ENCODE measurements around the gene RABL2B.
"Not testable (repeated sequence)": the region's sequence is repeated elsewhere in the genome, so short reads cannot be mapped to it uniquely, and the experiment has no call there.

RABL2B gene

GRCh38 chr22:50756949-50757491, 26.4 kb downstream of the RABL2B start:
- H3K27ac ChIP-seq (ENCODE audit: low read length), result not testable (repeated sequence)

DNA sequence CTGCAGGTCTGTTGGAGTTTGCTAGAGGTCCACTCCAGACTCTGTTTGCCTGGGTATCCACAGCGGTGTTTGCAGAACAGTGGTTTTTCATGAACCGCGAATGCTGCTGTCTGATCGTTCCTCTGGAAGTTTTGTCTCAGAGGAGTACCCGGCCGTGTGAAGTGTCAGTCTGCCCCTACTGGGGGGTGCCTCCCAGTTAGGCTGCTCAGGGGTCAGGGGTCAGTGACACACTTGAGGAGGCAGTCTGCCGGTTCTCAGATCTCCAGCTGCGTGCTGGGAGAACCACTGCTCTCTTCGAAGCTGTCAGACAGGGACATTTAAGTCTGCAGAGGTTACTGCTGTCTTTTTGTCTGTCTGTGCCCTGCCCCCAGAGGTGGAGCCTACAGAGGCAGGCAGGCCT, 27.0 kb downstream of the RABL2B start:
- not testable (repeated sequence) for H3K27ac ChIP-seq (ENCODE audit: low read length); H3K27me3 ChIP-seq (ENCODE audit: low read depth, low read length); H3K36me3 ChIP-seq (ENCODE audit: control insufficient read depth in 1 of 2, insufficient read depth in 2 of 2, low read length in 2 of 2); H3K4me1 ChIP-seq (ENCODE audit: control insufficient read depth in 1 of 2, insufficient read depth in 2 of 2, low read length in 2 of 2); H3K9me3 ChIP-seq (ENCODE audit: control insufficient read depth in 1 of 2, low read length in 2 of 2)
- H3K4me3 ChIP-seq (ENCODE audit: low read depth in 1 of 2, low read length in 2 of 2), result peak overlapping the region in 1 of 2 donors; percentile 59

More at GRCh38 chr22:50756949-50757491, 26.4 kb downstream of the RABL2B start:
- H3K9me3 ChIP-seq (ENCODE audit: control insufficient read depth in 1 of 2, low read length in 2 of 2); H3K4me1 ChIP-seq (ENCODE audit: control insufficient read depth in 1 of 2, insufficient read depth in 2 of 2, low read length in 2 of 2); H3K36me3 ChIP-seq (ENCODE audit: control insufficient read depth in 1 of 2, insufficient read depth in 2 of 2, low read length in 2 of 2); H3K27me3 ChIP-seq (ENCODE audit: low read depth, low read length): not testable (repeated sequence)
- H3K4me3 ChIP-seq (ENCODE audit: low read depth in 1 of 2, low read length in 2 of 2), result peak overlapping the region; percentile 44 to 59

DNA sequence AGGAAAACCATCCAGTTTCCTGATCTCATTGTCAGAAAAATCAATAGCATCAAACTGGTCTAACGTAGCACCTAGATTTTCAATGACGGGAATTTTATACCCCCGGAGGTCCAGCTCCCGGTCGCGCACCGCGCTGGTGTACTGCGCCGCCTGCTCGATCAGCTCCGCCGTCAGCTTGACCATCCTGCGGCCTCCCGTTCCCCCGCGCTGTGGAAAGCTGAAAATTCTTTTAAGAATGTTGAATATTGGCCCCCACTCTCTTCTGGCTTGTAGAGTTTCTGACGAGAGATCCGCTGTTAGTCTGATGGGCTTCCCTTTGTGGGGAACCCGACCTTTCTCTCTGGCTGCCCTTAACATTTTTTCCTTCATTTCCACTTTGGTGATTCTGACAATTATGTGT, 28.2 kb downstream of the RABL2B start:
- not testable (repeated sequence) for H3K4me1 ChIP-seq (ENCODE audit: control insufficient read depth in 1 of 2, insufficient read depth in 2 of 2, low read length in 2 of 2); H3K36me3 ChIP-seq (ENCODE audit: control insufficient read depth in 1 of 2, insufficient read depth in 2 of 2, low read length in 2 of 2); H3K4me3 ChIP-seq (ENCODE audit: low read depth in 1 of 2, low read length in 2 of 2); H3K27ac ChIP-seq (ENCODE audit: low read length); H3K9me3 ChIP-seq (ENCODE audit: control insufficient read depth in 1 of 2, low read length in 2 of 2); H3K27me3 ChIP-seq (ENCODE audit: low read depth, low read length)

- H3K4me1 ChIP-seq (ENCODE audit: control insufficient read depth in 1 of 2, insufficient read depth in 2 of 2, low read length in 2 of 2), result not testable (repeated sequence)
These were observed 33.9 kb downstream of the RABL2B start for GRCh38 chr22:50749302-50750074.

GRCh38 chr22:50748630-50749029, 34.8 kb downstream of the RABL2B start:
- not testable (repeated sequence) for H3K27me3 ChIP-seq (ENCODE audit: low read depth, low read length); H3K4me3 ChIP-seq (ENCODE audit: low read depth in 1 of 2, low read length in 2 of 2); H3K27ac ChIP-seq (ENCODE audit: low read length); H3K36me3 ChIP-seq (ENCODE audit: control insufficient read depth in 1 of 2, insufficient read depth in 2 of 2, low read length in 2 of 2); H3K4me1 ChIP-seq (ENCODE audit: control insufficient read depth in 1 of 2, insufficient read depth in 2 of 2, low read length in 2 of 2); H3K9me3 ChIP-seq (ENCODE audit: control insufficient read depth in 1 of 2, low read length in 2 of 2)

More at GRCh38 chr22:50749302-50750074, 33.9 kb downstream of the RABL2B start:
- H3K27ac ChIP-seq (ENCODE audit: low read length); H3K36me3 ChIP-seq (ENCODE audit: control insufficient read depth in 1 of 2, insufficient read depth in 2 of 2, low read length in 2 of 2); H3K4me3 ChIP-seq (ENCODE audit: low read depth in 1 of 2, low read length in 2 of 2); H3K9me3 ChIP-seq (ENCODE audit: control insufficient read depth in 1 of 2, low read length in 2 of 2); H3K27me3 ChIP-seq (ENCODE audit: low read depth, low read length): not testable (repeated sequence)

DNA sequence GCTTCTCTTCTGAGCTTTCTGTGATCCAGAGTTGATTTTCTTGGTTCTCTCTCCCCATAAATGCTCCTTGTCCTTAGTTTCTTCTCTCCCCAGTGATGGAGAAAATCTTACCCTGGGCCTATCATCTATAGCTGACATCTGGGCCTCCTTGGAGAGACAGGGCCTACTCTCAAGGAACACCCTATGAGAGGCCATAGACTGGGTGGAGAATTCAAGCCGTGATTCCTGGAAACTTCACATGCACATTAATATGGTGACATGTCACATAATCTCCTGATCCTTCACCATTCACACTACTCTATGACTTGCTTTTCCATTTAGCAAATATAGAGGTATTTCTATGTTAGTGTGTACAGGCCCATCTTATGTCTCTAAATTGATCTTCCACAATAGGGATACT, 35.9 kb downstream of the RABL2B start:
- H3K9me3 ChIP-seq (ENCODE audit: control insufficient read depth in 1 of 2, low read length in 2 of 2); H3K27me3 ChIP-seq (ENCODE audit: low read depth, low read length): not testable (repeated sequence)

GRCh38 chr22:50744424-50744823, 39.0 kb downstream of the RABL2B start:
- not testable (repeated sequence) for H3K27ac ChIP-seq (ENCODE audit: low read length)

More for the DNA sequence above, 35.9 kb downstream of the RABL2B start:
- H3K4me3 ChIP-seq (ENCODE audit: low read depth in 1 of 2, low read length in 2 of 2); H3K36me3 ChIP-seq (ENCODE audit: control insufficient read depth in 1 of 2, insufficient read depth in 2 of 2, low read length in 2 of 2); H3K4me1 ChIP-seq (ENCODE audit: control insufficient read depth in 1 of 2, insufficient read depth in 2 of 2, low read length in 2 of 2); H3K27ac ChIP-seq (ENCODE audit: low read length): not testable (repeated sequence)

DNA sequence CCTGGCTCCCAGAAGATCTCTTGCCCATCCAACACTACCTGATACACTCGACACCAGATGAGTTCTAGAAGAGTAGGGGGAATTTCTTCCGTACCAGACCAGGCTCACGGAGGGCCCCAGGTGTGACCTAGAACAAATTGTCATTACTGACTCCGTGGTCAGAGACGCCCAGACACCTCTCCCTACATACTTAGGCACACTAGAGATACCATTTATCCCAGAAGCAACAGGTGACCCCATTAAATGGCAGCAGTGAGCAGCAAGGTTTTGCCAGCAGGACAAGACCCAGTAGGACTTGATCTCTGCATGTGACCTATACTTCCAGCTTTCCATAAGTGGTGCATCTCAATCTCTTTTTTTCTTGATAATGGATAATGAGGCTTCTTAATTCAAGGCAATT, 42.7 kb downstream of the RABL2B start:
- H3K27me3 ChIP-seq (ENCODE audit: low read depth, low read length); H3K4me3 ChIP-seq (ENCODE audit: low read depth in 1 of 2, low read length in 2 of 2); H3K27ac ChIP-seq (ENCODE audit: low read length); H3K9me3 ChIP-seq (ENCODE audit: control insufficient read depth in 1 of 2, low read length in 2 of 2); H3K36me3 ChIP-seq (ENCODE audit: control insufficient read depth in 1 of 2, insufficient read depth in 2 of 2, low read length in 2 of 2); H3K4me1 ChIP-seq (ENCODE audit: control insufficient read depth in 1 of 2, insufficient read depth in 2 of 2, low read length in 2 of 2): not testable (repeated sequence)

More at GRCh38 chr22:50744424-50744823, 39.0 kb downstream of the RABL2B start:
- H3K9me3 ChIP-seq (ENCODE audit: control insufficient read depth in 1 of 2, low read length in 2 of 2); H3K4me3 ChIP-seq (ENCODE audit: low read depth in 1 of 2, low read length in 2 of 2); H3K27me3 ChIP-seq (ENCODE audit: low read depth, low read length); H3K4me1 ChIP-seq (ENCODE audit: control insufficient read depth in 1 of 2, insufficient read depth in 2 of 2, low read length in 2 of 2); H3K36me3 ChIP-seq (ENCODE audit: control insufficient read depth in 1 of 2, insufficient read depth in 2 of 2, low read length in 2 of 2): not testable (repeated sequence)

- H3K4me1 ChIP-seq (ENCODE audit: control insufficient read depth in 1 of 2, insufficient read depth in 2 of 2, low read length in 2 of 2), result no peaks in the 10 kb centered on the region
- H3K36me3 ChIP-seq (ENCODE audit: control insufficient read depth in 1 of 2, insufficient read depth in 2 of 2, low read length in 2 of 2), result no peaks in the 10 kb centered on the region
- H3K4me3 ChIP-seq (ENCODE audit: low read depth in 1 of 2, low read length in 2 of 2), result no peak overlapping the region
- H3K27me3 ChIP-seq (ENCODE audit: low read depth, low read length), result no peaks in the 10 kb centered on the region
- H3K27ac ChIP-seq (ENCODE audit: low read length), result no peak overlapping the region
- no peaks in the 10 kb centered on the region for H3K9me3 ChIP-seq (ENCODE audit: control insufficient read depth in 1 of 2, low read length in 2 of 2)
These were observed 43.5 kb downstream of the RABL2B start for GRCh38 chr22:50739894-50740293.

DNA sequence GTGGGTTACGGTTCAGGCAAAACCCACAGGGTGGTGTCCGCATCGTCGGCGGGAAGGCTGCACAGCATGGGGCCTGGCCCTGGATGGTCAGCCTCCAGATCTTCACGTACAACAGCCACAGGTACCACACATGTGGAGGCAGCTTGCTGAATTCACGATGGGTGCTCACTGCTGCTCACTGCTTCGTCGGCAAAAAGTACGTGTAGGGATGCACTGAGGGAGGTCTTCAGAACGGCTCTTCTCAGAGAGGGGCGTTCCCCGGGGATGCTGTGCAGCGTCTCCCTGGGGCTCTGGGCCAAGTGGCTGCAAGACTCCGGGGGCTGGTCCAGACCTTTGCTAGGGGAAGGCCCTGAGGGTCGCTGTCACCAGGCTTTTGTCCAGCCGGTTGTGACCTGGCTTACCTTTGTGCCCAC, 44.2 kb downstream of the RABL2B start:
- Histone ChIP-seq H3K4me3 (ENCODE audit: low read depth in 1 of 2, low read length in 2 of 2) (no peak overlapping the region), H3K27me3 (ENCODE audit: low read depth, low read length) (no peaks in the 10 kb centered on the region), H3K4me1 (ENCODE audit: control insufficient read depth in 1 of 2, insufficient read depth in 2 of 2, low read length in 2 of 2) (no peaks in the 10 kb centered on the region), H3K27ac (ENCODE audit: low read length) (no peak overlapping the region), H3K9me3 (ENCODE audit: control insufficient read depth in 1 of 2, low read length in 2 of 2) (no peaks in the 10 kb centered on the region), H3K36me3 (ENCODE audit: control insufficient read depth in 1 of 2, insufficient read depth in 2 of 2, low read length in 2 of 2) (no peaks in the 10 kb centered on the region)

GRCh38 chr22:50738649-50739227, 44.7 kb downstream of the RABL2B start:
- Histone ChIP-seq H3K27me3 (ENCODE audit: low read depth, low read length) (no peaks in the 10 kb centered on the region), H3K27ac (ENCODE audit: low read length) (no peak overlapping the region), H3K36me3 (ENCODE audit: control insufficient read depth in 1 of 2, insufficient read depth in 2 of 2, low read length in 2 of 2) (no peaks in the 10 kb centered on the region), H3K4me3 (ENCODE audit: low read depth in 1 of 2, low read length in 2 of 2) (no peak overlapping the region), H3K9me3 (ENCODE audit: control insufficient read depth in 1 of 2, low read length in 2 of 2) (no peaks in the 10 kb centered on the region), H3K4me1 (ENCODE audit: control insufficient read depth in 1 of 2, insufficient read depth in 2 of 2, low read length in 2 of 2) (peaks cover 0 to 4% of the 10 kb centered on the region in 2 donors)

Data from muscle layer of duodenum (tissue), 2 donors.